Measurements from ENCODE around the gene SRCAP. TPM values are rescaled to one million over a fixed set of nuclear protein-coding genes. Genes with fewer than 3 reads are reported as not detected.

Gene SRCAP
- polyA plus RNA-seq, 3 donors = 7.3 to 16.8 (median 16.5) TPM

DNA sequence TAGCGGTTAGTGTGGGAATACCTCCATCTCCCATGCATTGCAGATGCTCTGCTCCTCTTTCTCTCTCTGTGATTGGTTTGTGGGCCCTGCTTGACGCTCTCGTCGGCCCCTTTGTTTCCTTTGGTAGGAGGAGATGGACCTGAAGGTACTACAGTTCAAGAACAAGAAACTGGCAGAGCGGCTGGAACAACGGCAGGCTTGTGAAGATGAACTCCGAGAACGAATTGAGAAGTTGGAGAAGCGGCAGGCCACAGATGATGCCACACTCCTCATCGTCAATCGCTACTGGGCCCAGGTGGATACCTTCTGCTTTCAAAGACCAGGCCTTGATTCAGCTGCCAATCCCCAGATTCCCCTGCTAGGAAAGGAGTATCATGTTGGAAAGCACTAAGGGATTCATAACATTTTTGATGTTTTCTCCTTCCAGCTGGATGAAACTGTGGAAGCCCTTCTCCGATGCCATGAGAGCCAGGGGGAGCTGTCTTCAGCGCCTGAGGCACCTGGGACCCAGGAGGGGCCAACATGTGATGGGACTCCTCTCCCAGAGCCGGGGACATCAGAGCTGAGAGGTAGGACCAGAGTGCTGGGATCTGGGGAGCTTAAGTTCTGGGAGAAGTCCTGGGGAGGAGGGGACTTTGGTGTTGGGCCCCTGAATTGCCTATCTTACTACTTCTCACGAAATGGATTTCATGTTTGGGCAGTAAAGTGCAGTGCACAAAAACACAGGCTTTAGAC is 64.2 kb downstream of the SRCAP start:
- no peak overlapping the region for H3K27ac ChIP-seq (ENCODE audit: low read depth, low read length)
- WGBS, 3 donors = 58 to 70% (median 64%) methylated on average over 15 of the region's 15 CpGs

GRCh38 chr16:30764086-30764485 is 65.1 kb downstream of the SRCAP start:
- WGBS, 3 donors = 86 to 91% (median 90%) methylated on average over 11 of the region's 11 CpGs
- H3K27ac ChIP-seq (ENCODE audit: low read depth, low read length) = no peak overlapping the region

- H3K27ac ChIP-seq (ENCODE audit: low read depth, low read length) = no peak overlapping the region
- 92 to 96% (median 95%) methylated on average over 12 of the region's 12 CpGs for WGBS, 3 donors
Measured at GRCh38 chr16:30764816-30765465, 66.0 kb downstream of the SRCAP start.

DNA sequence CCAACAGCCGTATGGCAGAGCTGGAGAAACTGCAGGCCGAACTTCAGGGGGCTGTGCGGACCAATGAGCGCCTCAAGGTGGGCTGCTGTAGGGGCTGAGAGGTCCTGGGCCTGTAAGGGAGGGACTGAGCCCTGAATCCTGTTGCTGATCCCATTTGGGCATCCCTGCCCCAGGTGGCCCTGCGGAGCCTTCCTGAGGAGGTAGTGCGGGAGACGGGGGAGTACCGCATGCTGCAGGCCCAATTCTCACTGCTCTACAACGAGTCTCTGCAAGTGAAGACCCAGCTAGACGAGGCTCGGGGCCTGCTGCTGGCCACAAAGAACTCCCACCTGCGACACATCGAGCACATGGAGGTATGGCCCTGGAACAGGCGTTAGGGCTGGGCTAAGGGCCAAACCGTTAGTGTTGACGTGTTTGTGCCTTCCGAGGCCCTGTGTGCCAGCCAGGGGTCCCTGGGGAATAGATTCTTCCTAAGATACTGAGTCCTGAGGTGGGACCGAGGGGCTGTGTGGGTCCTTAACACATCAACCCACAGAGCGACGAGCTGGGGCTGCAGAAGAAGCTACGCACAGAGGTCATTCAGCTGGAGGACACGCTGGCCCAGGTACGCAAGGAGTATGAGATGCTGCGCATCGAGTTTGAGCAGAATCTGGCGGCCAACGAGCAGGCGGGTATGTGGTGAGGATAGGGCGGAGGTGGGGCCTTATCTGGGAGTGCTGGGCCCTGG is 67.4 kb downstream of the SRCAP start:
- WGBS, 3 donors = 87 to 90% (median 90%) methylated on average over 29 of the region's 29 CpGs
- H3K27ac ChIP-seq (ENCODE audit: low read depth, low read length) = no peak overlapping the region

GRCh38 chr16:30766933-30767284 is 67.9 kb downstream of the SRCAP start:
- WGBS, 3 donors = 79 to 84% (median 80%) methylated on average over 4 of the region's 4 CpGs
- H3K27ac ChIP-seq (ENCODE audit: low read depth, low read length) = no peak overlapping the region

GRCh38 chr16:30767767-30768465 is 68.9 kb downstream of the SRCAP start:
- 91 to 94% (median 93%) methylated on average over 18 of the region's 18 CpGs for WGBS, 3 donors
- no peak overlapping the region for H3K27ac ChIP-seq (ENCODE audit: low read depth, low read length)

GRCh38 chr16:30768583-30769181 is 69.7 kb downstream of the SRCAP start:
- no peak overlapping the region for H3K27ac ChIP-seq (ENCODE audit: low read depth, low read length)
- WGBS, 3 donors = 92 to 96% (median 95%) methylated on average over 23 of the region's 23 CpGs

- WGBS, 3 donors = 93 to 95% (median 95%) methylated on average over 17 of the region's 17 CpGs
Measured at GRCh38 chr16:30769379-30770089, 70.6 kb downstream of the SRCAP start.

DNA sequence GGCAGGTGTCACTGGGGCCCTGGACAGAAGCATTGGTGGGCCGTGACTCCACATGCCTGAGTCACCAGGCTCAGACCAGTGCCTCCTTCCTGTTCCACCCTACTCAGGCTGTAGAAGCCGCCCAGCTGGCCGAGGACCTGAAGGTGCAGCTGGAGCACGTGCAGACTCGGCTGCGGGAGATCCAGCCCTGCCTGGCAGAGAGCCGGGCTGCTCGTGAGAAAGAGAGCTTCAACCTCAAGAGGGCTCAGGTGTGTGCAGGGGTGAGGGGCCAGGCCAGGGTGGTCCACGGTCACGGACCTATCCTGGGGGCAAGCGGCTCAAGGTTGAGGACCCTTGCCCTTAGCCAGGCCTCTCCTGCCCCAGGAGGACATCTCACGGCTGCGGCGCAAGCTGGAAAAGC is 72.8 kb downstream of the SRCAP start:
- no peak overlapping the region for H3K27ac ChIP-seq (ENCODE audit: low read depth, low read length)
- 89 to 90% (median 89%) methylated on average over 14 of the region's 14 CpGs for WGBS, 3 donors

More at GRCh38 chr16:30769379-30770089, 70.6 kb downstream of the SRCAP start:
- H3K27ac ChIP-seq (ENCODE audit: low read depth, low read length) = no peak overlapping the region

- 66 to 92% (median 76%) methylated on average over 14 of the region's 14 CpGs for WGBS, 3 donors
- no peak overlapping the region for H3K27ac ChIP-seq (ENCODE audit: low read depth, low read length)
Measured at GRCh38 chr16:30773826-30774225, 74.9 kb downstream of the SRCAP start.

- WGBS, 3 donors = 49 to 55% (median 53%) methylated on average over 8 of the region's 8 CpGs
- H3K27ac ChIP-seq (ENCODE audit: low read depth, low read length) = no peak overlapping the region
Measured at GRCh38 chr16:30774367-30775130, 75.6 kb downstream of the SRCAP start.

DNA sequence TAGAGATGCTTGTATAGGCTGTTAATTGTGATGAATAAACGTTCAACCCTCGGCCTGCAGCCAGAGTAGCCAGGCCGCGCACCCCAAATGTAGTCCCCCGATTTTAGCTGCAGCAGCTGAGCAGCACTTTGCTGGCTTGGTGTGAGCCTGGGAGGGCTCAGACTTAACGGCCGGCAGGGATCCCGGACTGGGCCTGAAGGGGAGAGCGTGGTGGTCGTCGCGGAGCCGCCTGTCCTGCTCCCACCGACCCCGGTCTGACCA is 76.1 kb downstream of the SRCAP start:
- WGBS, 3 donors = 7 to 11% (median 9%) methylated on average over 15 of the region's 15 CpGs
- H3K27ac ChIP-seq (ENCODE audit: low read depth, low read length) = no peak overlapping the region

DNA sequence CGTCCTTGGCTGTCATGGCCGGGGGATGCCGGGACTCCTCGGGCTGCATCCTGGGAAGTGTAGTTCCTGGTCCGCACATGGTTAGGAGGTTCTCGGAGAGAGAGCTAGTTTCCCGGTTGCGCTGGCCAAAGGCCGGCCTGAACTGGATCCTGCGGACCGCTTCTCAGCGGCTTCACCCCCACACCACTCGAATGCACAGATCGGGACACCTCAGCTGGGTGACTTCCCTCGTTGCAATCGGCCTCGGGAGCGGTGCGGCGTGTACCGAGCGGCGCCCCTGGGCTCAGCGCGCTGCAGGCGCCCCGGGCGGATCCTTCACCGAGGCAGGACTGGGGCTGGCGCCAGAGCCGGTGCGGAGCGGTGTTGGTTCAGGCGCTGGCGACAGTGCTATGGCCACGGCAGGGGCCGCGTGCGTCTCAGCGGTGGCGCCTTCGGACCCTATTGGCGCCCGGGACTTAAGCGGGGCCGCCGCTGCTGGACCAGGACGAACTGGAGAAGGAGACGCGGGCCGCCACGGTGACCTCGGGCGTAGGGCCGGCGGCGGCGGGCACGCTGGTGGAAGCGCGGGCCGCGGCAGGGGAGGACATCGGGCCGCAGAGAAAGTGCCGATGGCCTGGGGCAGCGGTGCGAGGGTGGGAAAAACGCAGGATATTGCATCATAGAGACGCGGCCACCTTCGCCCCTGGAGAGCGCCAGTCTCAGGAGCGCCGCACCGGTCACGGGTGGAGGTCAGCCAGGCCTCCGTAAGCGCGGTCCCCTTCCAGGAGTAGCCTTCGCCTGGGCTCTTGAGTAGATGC is 76.6 kb downstream of the SRCAP start:
- WGBS, 3 donors = 1% methylated on average over 76 to 81 of the region's 81 CpGs
- H3K27ac ChIP-seq (ENCODE audit: low read depth, low read length) = peak overlapping the region; percentile 24

DNA sequence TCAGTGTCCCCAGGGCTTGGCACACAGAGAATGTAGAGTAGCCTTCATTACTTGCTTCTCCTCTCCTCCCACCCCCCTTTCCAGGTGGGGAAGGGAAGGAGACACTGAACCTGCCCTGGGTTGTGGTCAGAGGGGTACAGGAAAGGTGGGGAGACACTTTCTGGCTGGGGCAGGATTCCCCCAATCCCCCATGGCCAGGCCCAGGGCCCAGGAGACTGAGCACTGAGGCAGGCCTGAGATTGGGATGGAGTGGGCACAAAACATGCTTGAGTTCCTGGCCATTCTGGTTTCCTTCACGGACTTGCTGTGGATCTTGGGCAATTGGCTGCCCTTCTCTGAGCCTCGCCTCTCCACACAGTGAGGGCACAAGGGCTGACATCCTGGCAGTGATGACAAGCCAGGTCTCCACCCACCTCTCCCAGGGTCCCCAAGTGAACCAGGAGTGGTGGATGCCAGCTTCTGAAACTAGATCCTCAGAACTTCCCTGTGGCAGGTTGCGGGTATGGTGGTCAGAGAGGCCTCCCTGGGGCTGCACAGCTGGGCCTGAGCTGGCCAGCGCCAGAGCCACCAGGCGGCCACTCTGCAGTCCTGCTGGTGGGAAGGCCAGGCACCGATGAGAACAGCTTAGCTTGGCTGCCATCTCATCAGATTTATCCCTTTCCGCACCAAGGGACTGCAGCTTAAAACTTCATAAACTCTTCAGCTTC is 78.8 kb downstream of the SRCAP start:
- no peak overlapping the region for H3K27ac ChIP-seq (ENCODE audit: low read depth, low read length)

DNA sequence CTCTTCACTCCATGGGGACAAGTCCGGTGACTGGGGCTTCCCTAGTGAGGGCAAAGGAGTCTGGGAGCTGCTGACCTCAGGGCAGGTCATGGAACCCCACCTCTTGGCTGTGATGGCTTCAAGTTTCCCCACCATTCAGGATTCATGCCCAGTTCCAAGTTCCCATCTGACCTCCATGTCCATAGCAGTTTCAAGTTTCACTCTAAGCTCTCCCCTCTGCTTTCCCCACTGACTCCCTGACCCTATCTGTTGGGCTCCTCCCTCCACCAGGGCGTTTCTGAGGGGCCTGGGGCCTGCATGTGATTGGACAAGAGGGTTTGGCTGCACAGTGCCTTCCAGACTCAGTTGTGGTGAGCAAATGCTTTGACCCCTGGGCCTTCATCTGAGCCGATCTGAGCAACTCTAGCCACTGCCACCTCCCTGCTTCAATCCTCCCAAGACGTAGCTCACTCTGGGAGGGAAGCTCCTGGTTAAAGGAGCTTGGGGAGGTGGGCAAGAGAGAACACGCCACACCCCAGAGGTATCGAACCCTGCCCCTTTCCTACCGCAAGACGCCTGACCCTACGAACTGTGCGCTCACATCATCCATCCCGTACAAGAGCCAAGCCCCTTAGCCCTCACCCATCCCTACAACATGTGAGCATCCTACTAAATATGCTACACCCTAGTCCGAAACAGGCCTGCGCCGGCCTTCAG is 79.7 kb downstream of the SRCAP start:
- no peak overlapping the region for H3K27ac ChIP-seq (ENCODE audit: low read depth, low read length)
- WGBS, 3 donors = 74 to 85% (median 76%) methylated on average over 14 of the region's 14 CpGs

More for the DNA sequence above, 78.8 kb downstream of the SRCAP start:
- 65 to 79% (median 75%) methylated on average over 7 of the region's 7 CpGs for WGBS, 3 donors

GRCh38 chr16:30779596-30779995 is 80.6 kb downstream of the SRCAP start:
- H3K27ac ChIP-seq (ENCODE audit: low read depth, low read length) = no peak overlapping the region
- whole genome bisulfite sequencing, 3 donors = 72 to 94% (median 78%) methylated on average over 6 of the region's 6 CpGs

All from adipose tissue (tissue), 3 donors.